CD14-positive monocyte (primary cell): Measurements from ENCODE around the gene FKBP2. TPM values are rescaled to one million over a fixed set of nuclear protein-coding genes. Genes with fewer than 3 reads are reported as not detected.

ENCODE experiments used
- DNase-seq, 3 donors: peaks; one replicate each; pipeline ENCODE4 v3.0.0-alpha.2; 2011 to 2022
- H2AFZ ChIP-seq: 2 replicates; pipeline ENCODE4 v1.6.0; 2012; ENCODE audit warnings: mild to moderate bottlenecking, low read depth, low read length, inconsistent platforms; ENCODE audit not compliant: insufficient read depth, poor library complexity, severe bottlenecking
- H3K27ac ChIP-seq, 2 donors: 1 replicate in 1 of 2; 2 replicates in 1 of 2; pipeline ENCODE4 v1.5.1; 2012 to 2013; ENCODE audit warnings: low read length in 2 of 2, control low read depth in 1 of 2, inconsistent platforms in 1 of 2, low read depth in 1 of 2, mild to moderate bottlenecking in 1 of 2
- H3K27me3 ChIP-seq, 2 donors: one replicate each; pipeline versions ENCODE4 v1.6.0 to v1.6.1; 2011 to 2013; ENCODE audit warnings: low read length in 2 of 2; ENCODE audit not compliant: control insufficient read depth in 2 of 2, insufficient read depth in 2 of 2
- H3K36me3 ChIP-seq, 2 donors: replicated peaks in 1 of 2; 1 replicate in 1 of 2; 2 replicates in 1 of 2; pipeline versions ENCODE4 v1.5.1 to v1.6.1; 2012 to 2013; ENCODE audit warnings: low read length in 2 of 2, control low read depth in 1 of 2, inconsistent platforms in 1 of 2, mild to moderate bottlenecking in 1 of 2; ENCODE audit not compliant: insufficient read depth in 2 of 2, control insufficient read depth in 1 of 2
- H3K4me1 ChIP-seq, 2 donors: 1 replicate in 1 of 2; 2 replicates in 1 of 2; pipeline versions ENCODE4 v1.5.1 to v1.6.1; 2012 to 2013; ENCODE audit warnings: low read length in 2 of 2, control low read depth in 1 of 2, inconsistent platforms in 1 of 2, mild to moderate bottlenecking in 1 of 2, moderate library complexity in 1 of 2; ENCODE audit not compliant: insufficient read depth in 2 of 2, control insufficient read depth in 1 of 2
- H3K4me2 ChIP-seq: replicated peaks from 2 replicates; pipeline ENCODE3; 2012; ENCODE audit warnings: low read length, moderate library complexity, mild to moderate bottlenecking; ENCODE audit not compliant: poor library complexity, severe bottlenecking; ENCODE audit errors: extremely low read depth
- H3K4me3 ChIP-seq, 3 experiments: fragments of 200-600 bp in 1 of 3; sonication (generic) in 1 of 3; replicated peaks in 1 of 3; 1 replicate in 2 of 3; 2 replicates in 1 of 3; pipeline ENCODE4 v1.5.1; 2011 to 2013; ENCODE audit warnings: low read length in 3 of 3, mild to moderate bottlenecking in 3 of 3, control low read depth in 2 of 3, low read depth in 2 of 3, inconsistent platforms in 1 of 3, moderate library complexity in 1 of 3
- H3K79me2 ChIP-seq: 2 replicates; pipeline ENCODE4 v1.6.0; 2012; ENCODE audit warnings: mild to moderate bottlenecking, control low read depth, inconsistent platforms, low read length, moderate library complexity; ENCODE audit not compliant: insufficient read depth
- H3K9ac ChIP-seq: 2 replicates; pipeline ENCODE4 v1.6.0; 2017; ENCODE audit warnings: low read length, mild to moderate bottlenecking; ENCODE audit not compliant: insufficient read depth, poor library complexity, severe bottlenecking
- H3K9me3 ChIP-seq, 2 donors: replicated peaks in 1 of 2; 1 replicate in 1 of 2; 2 replicates in 1 of 2; pipeline versions ENCODE4 v1.5.1 to v1.6.1; 2012 to 2013; ENCODE audit warnings: low read length in 2 of 2, control low read depth in 1 of 2; ENCODE audit not compliant: control insufficient read depth in 1 of 2, insufficient read depth in 1 of 2
- H4K20me1 ChIP-seq: 2 replicates; pipeline ENCODE4 v1.6.0; 2012; ENCODE audit warnings: mild to moderate bottlenecking, low read length, control low read depth, moderate library complexity; ENCODE audit not compliant: insufficient read depth
- H3K27ac Mint-ChIP-seq, 7 donors: one replicate each; pipeline ENCODE4 v1.8.0; 2020; ENCODE audit warnings: mild to moderate bottlenecking in 7 of 7, mixed read lengths in 7 of 7, moderate library complexity in 6 of 7, inconsistent platforms in 2 of 7
- H3K27me3 Mint-ChIP-seq, 3 donors: one replicate each; pipeline ENCODE4 v1.8.0; 2021 to 2022; ENCODE audit warnings: low read depth in 3 of 3, mild to moderate bottlenecking in 3 of 3, mixed read lengths in 3 of 3, moderate library complexity in 3 of 3, inconsistent platforms in 1 of 3
- H3K36me3 Mint-ChIP-seq, 2 donors: one replicate each; pipeline ENCODE4 v1.8.0; 2020; ENCODE audit warnings: mixed read lengths in 2 of 2, inconsistent platforms in 1 of 2, mild to moderate bottlenecking in 1 of 2
- H3K4me1 Mint-ChIP-seq: one replicate; pipeline ENCODE4 v1.8.0; 2020; ENCODE audit warnings: mild to moderate bottlenecking, mixed read lengths
- H3K4me3 Mint-ChIP-seq, 2 donors: one replicate each; pipeline ENCODE4 v1.8.0; 2020; ENCODE audit warnings: mild to moderate bottlenecking in 2 of 2, mixed read lengths in 2 of 2, moderate library complexity in 1 of 2
- H3K9me3 Mint-ChIP-seq, 7 donors: one replicate each; pipeline ENCODE4 v1.8.0; 2020 to 2022; ENCODE audit warnings: mixed read lengths in 7 of 7, mild to moderate bottlenecking in 6 of 7, moderate library complexity in 6 of 7, inconsistent platforms in 2 of 7
- CTCF ChIP-seq: fragments of 200-600 bp; IDR thresholded peaks from one replicate; pipeline ENCODE4 v1.8.0; 2022; ENCODE audit warnings: antibody characterized with exemption, mild to moderate bottlenecking
- WGBS: methylation state at CpG from one replicate; pipeline ENCODE4 v1.1.5; 2013; ENCODE audit warnings: missing lambda C conversion rate; ENCODE audit not compliant: insufficient coverage; 5-methylcytosine and 5-hydroxymethylcytosine counted together
- intact Hi-C, 2 donors: fragments of 100-400 bp; cut with micrococcal nuclease; formaldehyde crosslinking; loops; one replicate each; pipeline versions ENCODE4 v1.15.0 to v1.15.1; 2023
- polyA plus RNA-seq, 3 donors: library from polyadenylated mRNA; depleted of rRNA in 1 of 3; unstranded in 2 of 3; stranded (reverse) in 1 of 3; fragments of 300-500 nt in 2 of 3; fragments of >200 nt in 1 of 3; fragmentation: Illumina TruSeq in 2 of 3; gene quantifications; 1 replicate in 2 of 3; 2 replicates in 1 of 3; pipeline ENCODE4 v1.2.3, GENCODE V29; 2012 to 2021

The FKBP2 gene
- polyA plus RNA-seq, 3 donors = 38.9 to 80.7 (median 71.1) TPM

GRCh38 chr11:64275841-64276240 lies 34.9 kb downstream of the FKBP2 start:
- Mint-ChIP-seq H3K4me3 (no peak overlapping the region), H3K27me3 (peaks cover 0 to 1% (median 0%) of the 10 kb centered on the region in 3 donors), H3K27ac (no peak overlapping the region), H3K36me3 (peaks cover 16 to 33% of the 10 kb centered on the region in 2 donors), H3K4me1 (peaks cover 8% of the 10 kb centered on the region), H3K9me3 (no peaks in the 10 kb centered on the region)
- H4K20me1 ChIP-seq = no peaks in the 10 kb centered on the region
- peaks cover 4 to 25% of the 10 kb centered on the region in 2 donors for H3K36me3 ChIP-seq
- peaks cover 8% of the 10 kb centered on the region for H3K79me2 ChIP-seq
- no CpG with 5 or more reads among the region's 2 CpGs for WGBS
- no peak overlapping the region for H3K4me2 ChIP-seq
- no peaks in the 10 kb centered on the region for H3K27me3 ChIP-seq
- H2AFZ ChIP-seq = no peak overlapping the region
- H3K27ac ChIP-seq = no peak overlapping the region
- TF ChIP-seq CTCF = no peak
- no peak for DNase-seq
- peaks cover 8 to 10% of the 10 kb centered on the region in 2 donors for H3K4me1 ChIP-seq
- H3K9me3 ChIP-seq = no peaks in the 10 kb centered on the region
- intact Hi-C loops = no loop called here
- H3K9ac ChIP-seq = no peak overlapping the region
- H3K4me3 ChIP-seq = no peak overlapping the region

GRCh38 chr11:64276653-64277431 lies 35.9 kb downstream of the FKBP2 start:
- Mint-ChIP-seq H3K27ac (no peak overlapping the region), H3K9me3 (no peaks in the 10 kb centered on the region), H3K4me3 (no peak overlapping the region), H3K27me3 (peaks cover 0 to 1% (median 0%) of the 10 kb centered on the region in 3 donors), H3K4me1 (peaks cover 10% of the 10 kb centered on the region), H3K36me3 (peaks cover 21 to 40% of the 10 kb centered on the region in 2 donors)
- Histone ChIP-seq H2AFZ (no peak overlapping the region), H3K4me1 (peaks cover 4 to 6% of the 10 kb centered on the region in 2 donors), H3K79me2 (peaks cover 5% of the 10 kb centered on the region), H3K27ac (no peak overlapping the region), H3K36me3 (peaks cover 4 to 25% of the 10 kb centered on the region in 2 donors), H4K20me1 (no peaks in the 10 kb centered on the region), H3K4me3 (no peak overlapping the region), H3K9me3 (no peaks in the 10 kb centered on the region), H3K27me3 (no peaks in the 10 kb centered on the region), H3K4me2 (no peak overlapping the region), H3K9ac (no peak overlapping the region)
- no peak for TF ChIP-seq CTCF
- intact Hi-C loops = no loop called here
- WGBS = 99% methylated on average over 8 of the region's 17 CpGs
- DNase-seq = no peak
